Measurements from ENCODE around the gene CHD1. TPM values are rescaled to one million over a fixed set of nuclear protein-coding genes. Genes with fewer than 3 reads are reported as not detected.

The CHD1 gene
- total and polyA plus RNA-seq, 7 donors = 9.5 to 30.4 (median 13.6) TPM

DNA sequence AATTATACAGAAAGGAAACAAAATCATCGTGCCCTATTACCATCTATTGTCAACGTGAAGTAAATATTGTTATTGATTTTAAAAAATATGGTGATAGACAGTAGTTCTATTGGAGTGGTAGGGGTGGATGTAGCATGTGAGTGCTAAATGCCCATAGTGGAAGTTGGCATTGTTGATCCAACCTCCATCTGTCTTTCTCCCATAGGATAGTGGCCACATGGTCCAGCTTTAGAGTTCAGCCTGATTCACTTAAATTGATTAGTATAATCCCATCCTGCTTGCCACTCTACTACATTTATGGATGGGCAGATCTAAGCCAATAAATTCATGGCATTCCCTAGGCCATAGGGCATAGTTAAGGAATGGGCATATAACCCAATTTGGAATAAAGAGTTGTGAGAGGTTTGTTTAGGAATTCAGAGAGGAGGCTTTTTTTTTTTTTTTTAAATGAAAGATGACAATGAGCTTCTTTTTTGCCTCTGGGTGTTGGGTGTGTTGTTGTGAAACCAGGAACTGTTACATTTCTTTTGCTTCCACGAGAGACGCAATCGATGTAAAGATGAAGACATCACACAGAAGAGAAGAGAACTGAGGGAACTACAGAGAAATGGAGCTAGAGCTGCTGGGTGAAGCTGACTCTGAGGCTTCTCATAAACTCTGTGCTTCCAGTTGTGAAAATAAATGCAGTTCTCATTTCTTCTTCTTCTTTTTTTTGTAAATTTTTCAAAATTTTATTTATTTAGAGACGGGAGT is 12.5 kb upstream of the CHD1 start:
- H3K4me1 ChIP-seq = peaks cover 66% of the 10 kb centered on the region
- no peak overlapping the region for H3K27ac ChIP-seq
- TF ChIP-seq, protein P1, sequence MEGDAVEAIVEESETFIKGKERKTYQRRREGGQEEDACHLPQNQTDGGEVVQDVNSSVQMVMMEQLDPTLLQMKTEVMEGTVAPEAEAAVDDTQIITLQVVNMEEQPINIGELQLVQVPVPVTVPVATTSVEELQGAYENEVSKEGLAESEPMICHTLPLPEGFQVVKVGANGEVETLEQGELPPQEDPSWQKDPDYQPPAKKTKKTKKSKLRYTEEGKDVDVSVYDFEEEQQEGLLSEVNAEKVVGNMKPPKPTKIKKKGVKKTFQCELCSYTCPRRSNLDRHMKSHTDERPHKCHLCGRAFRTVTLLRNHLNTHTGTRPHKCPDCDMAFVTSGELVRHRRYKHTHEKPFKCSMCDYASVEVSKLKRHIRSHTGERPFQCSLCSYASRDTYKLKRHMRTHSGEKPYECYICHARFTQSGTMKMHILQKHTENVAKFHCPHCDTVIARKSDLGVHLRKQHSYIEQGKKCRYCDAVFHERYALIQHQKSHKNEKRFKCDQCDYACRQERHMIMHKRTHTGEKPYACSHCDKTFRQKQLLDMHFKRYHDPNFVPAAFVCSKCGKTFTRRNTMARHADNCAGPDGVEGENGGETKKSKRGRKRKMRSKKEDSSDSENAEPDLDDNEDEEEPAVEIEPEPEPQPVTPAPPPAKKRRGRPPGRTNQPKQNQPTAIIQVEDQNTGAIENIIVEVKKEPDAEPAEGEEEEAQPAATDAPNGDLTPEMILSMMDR (IDR thresholded peaks at IDR 0.05) = no peak
- ATAC-seq = no peak
- H3K4me3 ChIP-seq = no peak overlapping the region
- WGBS, 3 donors = 52 to 63% (median 54%) methylated on average over 6 of the region's 6 CpGs
- no peaks in the 10 kb centered on the region for H3K36me3 ChIP-seq (ENCODE audit: insufficient read depth in 1 of 2, low read depth in 1 of 2)
- no peaks in the 10 kb centered on the region for H3K27me3 ChIP-seq (ENCODE audit: insufficient read depth in 3 of 3, low read length in 2 of 3)
- intact Hi-C loops (cut with DNase I) = no loop called here
- no peak for DNase-seq
- H3K9me3 ChIP-seq = no peaks in the 10 kb centered on the region

DNA sequence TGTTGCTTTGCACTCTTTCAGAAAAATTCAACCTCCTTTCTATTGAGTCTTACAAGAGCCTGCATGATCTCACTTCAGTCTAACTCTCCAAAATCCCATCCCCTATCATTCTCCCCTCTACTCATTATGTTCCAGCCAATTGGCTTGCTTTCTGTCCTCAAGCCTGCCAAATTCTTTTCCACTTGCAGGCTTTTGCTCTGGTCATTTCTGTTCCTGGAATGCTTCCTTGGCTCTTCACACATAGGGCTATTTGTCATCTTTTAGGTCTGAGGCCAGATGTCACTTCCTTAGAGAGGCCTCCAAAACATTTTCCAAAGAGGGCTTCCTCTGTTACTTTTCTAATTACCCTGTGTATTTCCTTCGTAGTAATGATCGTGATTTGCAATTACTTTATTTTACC is 11.8 kb upstream of the CHD1 start:
- H3K4me3 ChIP-seq = no peak overlapping the region
- peaks cover 73% of the 10 kb centered on the region for H3K4me1 ChIP-seq
- intact Hi-C loops (cut with DNase I) = no loop called here
- H3K36me3 ChIP-seq (ENCODE audit: insufficient read depth in 1 of 2, low read depth in 1 of 2) = no peaks in the 10 kb centered on the region
- TF ChIP-seq, protein P1 (IDR thresholded peaks at IDR 0.05) = no peak
- ATAC-seq (peak; percentile 42 to 76 (median 60)), DNase-seq (no peak)
- no peaks in the 10 kb centered on the region for H3K27me3 ChIP-seq (ENCODE audit: insufficient read depth in 3 of 3, low read length in 2 of 3)
- no peak overlapping the region for H3K27ac ChIP-seq
- no peaks in the 10 kb centered on the region for H3K9me3 ChIP-seq
- 2 to 7% (median 4%) methylated on average over 2 of the region's 2 CpGs for WGBS, 3 donors

DNA sequence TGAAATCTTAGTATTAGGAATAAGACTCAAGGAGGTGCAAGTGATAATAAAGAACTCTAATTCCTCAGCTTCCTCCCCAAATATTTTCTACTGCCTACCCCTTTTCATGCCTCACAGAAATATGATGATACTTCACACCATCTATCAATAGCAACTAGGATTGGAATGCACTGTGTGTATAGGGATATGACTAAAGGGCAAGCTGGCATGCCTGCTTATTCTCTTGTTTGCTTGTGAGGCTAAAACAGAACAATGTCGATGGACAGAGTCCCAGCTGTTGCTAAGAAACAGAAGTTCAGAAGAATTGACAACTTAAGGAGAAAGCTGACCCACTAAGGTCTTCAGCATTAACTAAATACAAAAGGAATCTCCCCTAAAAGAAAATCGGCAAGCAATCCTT is 9.7 kb upstream of the CHD1 start:
- ATAC-seq = peak in 3 of 4 donors; percentile 33 to 48 (median 43)

DNA sequence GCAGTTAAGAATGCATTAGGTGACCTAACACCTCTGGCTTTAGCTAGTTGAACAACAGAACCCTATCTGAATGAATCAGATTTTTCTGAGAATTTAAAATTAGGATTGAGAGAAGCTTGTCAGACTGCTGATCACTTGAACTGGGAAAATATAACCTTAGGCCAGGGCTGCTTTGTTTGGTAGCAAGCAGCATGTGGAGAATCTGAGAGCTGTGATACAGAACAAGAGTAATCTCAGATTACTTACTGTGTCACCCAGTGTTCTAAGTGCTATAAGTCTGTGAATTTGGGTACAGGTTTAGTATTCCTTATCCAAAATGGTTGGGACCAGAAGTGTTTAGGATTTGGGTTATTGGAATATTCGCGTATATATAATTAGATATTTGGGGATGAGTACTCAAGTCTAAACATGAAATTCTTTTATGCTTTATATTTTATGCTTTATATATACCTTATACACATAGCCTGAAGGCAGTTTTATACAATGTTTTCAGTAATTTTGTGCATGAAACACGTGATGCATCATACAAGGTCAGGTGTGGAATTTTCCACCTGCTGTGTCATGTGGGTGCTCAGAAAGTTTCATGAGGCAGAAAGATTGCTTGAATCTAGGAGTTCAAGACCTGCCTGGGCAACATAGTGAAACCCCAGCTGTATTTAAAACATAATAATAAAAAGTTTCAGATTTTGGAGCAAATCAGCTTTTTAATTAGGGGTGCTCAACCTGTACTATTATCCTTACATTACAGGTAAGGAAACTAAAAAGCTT is 8.3 kb upstream of the CHD1 start:
- H3K27ac ChIP-seq = peak overlapping the region; percentile 71
- TF ChIP-seq, protein P1 (IDR thresholded peaks at IDR 0.05) = no peak
- peaks cover 0 to 7% of the 10 kb centered on the region in 2 donors for H3K36me3 ChIP-seq (ENCODE audit: insufficient read depth in 1 of 2, low read depth in 1 of 2)
- peaks cover 93% of the 10 kb centered on the region for H3K4me1 ChIP-seq
- no peaks in the 10 kb centered on the region for H3K9me3 ChIP-seq
- peak overlapping the region; percentile 6 for H3K4me3 ChIP-seq
- ATAC-seq = peak in 3 of 4 donors; percentile 34 to 51 (median 48)
- WGBS, 3 donors = 71 to 80% (median 75%) methylated on average over 3 of the region's 3 CpGs
- DNase-seq = no peak
- intact Hi-C loops (cut with DNase I) = no loop called here
- no peaks in the 10 kb centered on the region for H3K27me3 ChIP-seq (ENCODE audit: insufficient read depth in 3 of 3, low read length in 2 of 3)

More for the DNA sequence above, 9.7 kb upstream of the CHD1 start:
- H3K4me3 ChIP-seq = peak overlapping the region; percentile 6
- no peak overlapping the region for H3K27ac ChIP-seq
- no peaks in the 10 kb centered on the region for H3K27me3 ChIP-seq (ENCODE audit: insufficient read depth in 3 of 3, low read length in 2 of 3)
- H3K9me3 ChIP-seq = no peaks in the 10 kb centered on the region
- intact Hi-C loops (cut with DNase I) = no loop called here
- peaks cover 94% of the 10 kb centered on the region for H3K4me1 ChIP-seq
- DNase-seq = no peak
- WGBS, 3 donors = 11 to 22% (median 16%) methylated on average over 2 of the region's 2 CpGs
- TF ChIP-seq, protein P1 (IDR thresholded peaks at IDR 0.05) = no peak
- H3K36me3 ChIP-seq (ENCODE audit: insufficient read depth in 1 of 2, low read depth in 1 of 2) = no peaks in the 10 kb centered on the region
